ENCODE results near the gene TRIM15. TPM values are rescaled to one million over a fixed set of nuclear protein-coding genes. Genes with fewer than 3 reads are reported as not detected.

The TRIM15 gene
- total and polyA plus RNA-seq, 2 of the 4 experiments (the other 2 are of a cell fraction): not detected

GRCh38 chr6:30154061-30154460 is 9.3 kb upstream of the TRIM15 start:
- H3K4me2 ChIP-seq (ENCODE audit: low read depth, low read length): no peak overlapping the region
- H3K4me3 ChIP-seq (ENCODE audit: insufficient read depth, low read depth, low read length): no peak overlapping the region
- H2BK5ac ChIP-seq (ENCODE audit: low read depth, low read length, poor library complexity, severe bottlenecking): no peak overlapping the region
- H2AFZ ChIP-seq (replicated peaks; ENCODE audit: low read length, poor library complexity): no peak overlapping the region
- H3K9me1 ChIP-seq (ENCODE audit: insufficient read depth, low read length): no peaks in the 10 kb centered on the region
- in situ Hi-C loops (cut with MboI; ENCODE audit: low sequenced_read_pairs) (no loop called here), dilution Hi-C loops (cut with HindIII; ENCODE audit: low sequenced_read_pairs, unreplicated experiment) (no loop called here), intact Hi-C loops (cut with micrococcal nuclease) (no loop called here)
- no peak overlapping the region for H4K5ac ChIP-seq (ENCODE audit: low read depth, low read length)
- no peak for DNase-seq
- no peaks in the 10 kb centered on the region for H3K4me1 ChIP-seq (ENCODE audit: control insufficient read depth, insufficient read depth, low read length)
- TF ChIP-seq USF2 (IDR thresholded peaks at IDR 0.05; ENCODE audit: low read depth, low read length): no peak
- no peak for TF ChIP-seq MAFK (IDR thresholded peaks at IDR 0.05; ENCODE audit: low read depth, low read length)
- TF ChIP-seq CEBPB (IDR thresholded peaks at IDR 0.05; ENCODE audit: low read depth, low read length): no peak
- no peak for TF ChIP-seq CTCF (conservative IDR thresholded peaks at IDR 0.05; ENCODE audit: low read depth, low read length)
- TF ChIP-seq SMC3 (IDR thresholded peaks at IDR 0.05; ENCODE audit: low read depth, low read length): no peak
- TF ChIP-seq MXI1 (IDR thresholded peaks at IDR 0.05; ENCODE audit: borderline replicate concordance, low read depth, low read length): no peak
- H2BK20ac ChIP-seq (ENCODE audit: low read depth, low read length): no peak overlapping the region
- ChIA-PET POLR2A (ENCODE audit: unreplicated experiment) (no interaction called here), CTCF (no interaction called here)
- ATAC-seq (ENCODE audit: low read depth): no peak
- no peak overlapping the region for H3K23ac ChIP-seq (ENCODE audit: low read depth, low read length)
- no peaks in the 10 kb centered on the region for H3K9me3 ChIP-seq (ENCODE audit: control insufficient read depth, insufficient read depth, low read length)
- H3K27ac ChIP-seq (ENCODE audit: insufficient read depth, low read length): no peak overlapping the region
- H3K18ac ChIP-seq (ENCODE audit: low read depth, low read length): no peak overlapping the region
- no peak overlapping the region for H3K9ac ChIP-seq (ENCODE audit: low read depth, low read length)
- no peak overlapping the region for H4K91ac ChIP-seq (ENCODE audit: insufficient read depth, low read depth, low read length)
- no peak overlapping the region for H2AK5ac ChIP-seq (ENCODE audit: low read depth, low read length)
- H3K56ac ChIP-seq (ENCODE audit: extremely low read depth, insufficient read depth, low read length): no peak overlapping the region
- no peak overlapping the region for H3K4ac ChIP-seq (ENCODE audit: low read depth, low read length)
- H3K79me1 ChIP-seq (ENCODE audit: low read depth in 1 of 2, low read length in 2 of 2): no peaks in the 10 kb centered on the region
- H3K36me3 ChIP-seq (ENCODE audit: control insufficient read depth, insufficient read depth, low read length): no peaks in the 10 kb centered on the region
- H3K14ac ChIP-seq (replicated peaks; ENCODE audit: low read depth, low read length): no peak overlapping the region
- no TSS peak for BruUV-seq (replicated peaks)
- peaks cover 27% of the 10 kb centered on the region for H3K27me3 ChIP-seq (ENCODE audit: control insufficient read depth, insufficient read depth, low read length)
- H2AK9ac ChIP-seq (replicated peaks; ENCODE audit: low read depth, low read length, poor library complexity): no peak overlapping the region
- WGBS, 2 experiments (ENCODE audit: extremely low coverage in 2 of 2, insufficient read length in 1 of 2): 80% methylated on average over 1 of the region's 17 CpGs; no CpG with 5 or more reads in 1 of the 2 experiments
- no peak overlapping the region for H2BK120ac ChIP-seq (ENCODE audit: low read depth, low read length)
- no peak overlapping the region for H4K8ac ChIP-seq (ENCODE audit: low read depth in 2 of 2, low read length in 2 of 2)
- H4K20me1 ChIP-seq (ENCODE audit: insufficient read depth, low read length): no peaks in the 10 kb centered on the region
- H2BK15ac ChIP-seq (ENCODE audit: low read depth, low read length): no peak overlapping the region
